NCI-H748 (cell line): ENCODE data around the gene DGKB.
A peak's percentile ranks its signal among the peaks of the same experiment; 100 is the strongest.

Experiments
- DNase-seq: peaks from one replicate; lab custom pipeline; 2025; ENCODE audit not compliant: unreplicated experiment; lab: John Stamatoyannopoulos, UW

The DGKB gene

GRCh38 chr7:14761510-14762296, 140.8 kb downstream of the DGKB start:
- DNase-seq: peak; percentile 97

GRCh38 chr7:14760730-14761478, 141.6 kb downstream of the DGKB start:
- DNase-seq: no peak

- no peak for DNase-seq
Measured at GRCh38 chr7:14759785-14760184, 142.8 kb downstream of the DGKB start.

- peak; percentile 87 for DNase-seq
Measured at GRCh38 chr7:14754631-14755030, 147.9 kb downstream of the DGKB start.

- DNase-seq: no peak
Measured at GRCh38 chr7:14752301-14752700, 150.2 kb downstream of the DGKB start.

- no peak for DNase-seq
Measured at GRCh38 chr7:14751461-14751860, 151.1 kb downstream of the DGKB start.

GRCh38 chr7:14748461-14748860, 154.1 kb downstream of the DGKB start:
- no peak for DNase-seq

- DNase-seq: peak; percentile 10
Measured at GRCh38 chr7:14747701-14748100, 154.8 kb downstream of the DGKB start.

GRCh38 chr7:14745076-14745475, 157.5 kb downstream of the DGKB start:
- DNase-seq: no peak

GRCh38 chr7:14740606-14741005, 161.9 kb downstream of the DGKB start:
- no peak for DNase-seq

- no peak for DNase-seq
Measured at GRCh38 chr7:14739841-14740185, 162.7 kb downstream of the DGKB start.

- no peak for DNase-seq
Measured at GRCh38 chr7:14739168-14739840, 163.2 kb downstream of the DGKB start.

GRCh38 chr7:14738086-14738485, 164.5 kb downstream of the DGKB start:
- DNase-seq: no peak

- peak; percentile 38 for DNase-seq
Measured at GRCh38 chr7:14734839-14735321, 167.7 kb downstream of the DGKB start.

GRCh38 chr7:14720785-14721184, 181.8 kb downstream of the DGKB start:
- DNase-seq: no peak

- DNase-seq: peak; percentile 53
Measured at GRCh38 chr7:14717816-14718215, 184.7 kb downstream of the DGKB start.

- DNase-seq: no peak
Measured at GRCh38 chr7:14717169-14717568, 185.4 kb downstream of the DGKB start.

- no peak for DNase-seq
Measured at GRCh38 chr7:14714161-14714728, 188.3 kb downstream of the DGKB start.

GRCh38 chr7:14698239-14698638, 204.3 kb downstream of the DGKB start:
- peak; percentile 19 for DNase-seq

GRCh38 chr7:14697684-14698083, 204.9 kb downstream of the DGKB start:
- no peak for DNase-seq

GRCh38 chr7:14691597-14692203, 210.9 kb downstream of the DGKB start:
- peak; percentile 61 for DNase-seq
